Naive thymus-derived CD4-positive, alpha-beta T cell (primary cell): Measurements from ENCODE around the gene NSD2. TPM values are rescaled to one million over a fixed set of nuclear protein-coding genes. Genes with fewer than 3 reads are reported as not detected.
"Not testable (repeated sequence)": the region's sequence is repeated elsewhere in the genome, so short reads cannot be mapped to it uniquely, and the experiment has no call there.

Experiments used
- ATAC-seq: fragments of 150-1000 bp; cut with Tn5 transposase; 2 replicates; pipeline ENCODE4 v1.10.0; 2021; ENCODE audit warnings: mild to moderate bottlenecking, moderate library complexity
- CTCF ChIA-PET: fragments of 350-600 bp; sonication (Branson Sonifier 250); formaldehyde crosslinking; loops from one replicate; lab custom pipeline; 2021; ENCODE audit warnings: antibody characterized with exemption; lab: Charles Lee
- POLR2A ChIA-PET: fragments of 350-600 bp; sonication (Branson Sonifier 250); formaldehyde crosslinking; loops from one replicate; lab custom pipeline; 2021; ENCODE audit warnings: antibody characterized with exemption, inconsistent platforms; lab: Charles Lee
- DNase-seq, 9 donors: peaks; one replicate each; pipeline versions ENCODE4 v3.0.0 to v3.0.0-alpha.2; 2020 to 2022; ENCODE audit warnings: mixed read lengths in 1 of 9
- H3K27ac ChIP-seq: one replicate; pipeline ENCODE4 v1.7.0; 2013; ENCODE audit warnings: mild to moderate bottlenecking, low read depth, low read length, moderate library complexity
- H3K27me3 ChIP-seq, 2 donors: one replicate each; pipeline ENCODE4 v1.7.0; 2013; ENCODE audit warnings: low read length in 2 of 2, mild to moderate bottlenecking in 2 of 2, moderate library complexity in 2 of 2; ENCODE audit not compliant: control insufficient read depth in 2 of 2, insufficient read depth in 2 of 2
- H3K36me3 ChIP-seq, 3 experiments: 1 replicate in 2 of 3; 2 replicates in 1 of 3; pipeline ENCODE4 v1.7.0; 2013; ENCODE audit warnings: low read length in 3 of 3, mild to moderate bottlenecking in 3 of 3, moderate library complexity in 1 of 3; ENCODE audit not compliant: insufficient read depth in 3 of 3, control insufficient read depth in 2 of 3
- H3K4me1 ChIP-seq, 2 donors: one replicate each; pipeline ENCODE4 v1.7.0; 2013; ENCODE audit warnings: low read length in 2 of 2, mild to moderate bottlenecking in 2 of 2, moderate library complexity in 1 of 2; ENCODE audit not compliant: control insufficient read depth in 2 of 2, insufficient read depth in 2 of 2
- H3K4me3 ChIP-seq: 2 replicates; pipeline ENCODE4 v1.7.0; 2013; ENCODE audit warnings: mild to moderate bottlenecking, low read length
- H3K9me3 ChIP-seq, 3 experiments: 1 replicate in 2 of 3; 2 replicates in 1 of 3; pipeline ENCODE4 v1.7.0; 2013; ENCODE audit warnings: low read length in 3 of 3; ENCODE audit not compliant: control insufficient read depth in 2 of 3
- H3K27ac Mint-ChIP-seq, 9 donors: one replicate each; pipeline ENCODE4 v1.8.0; 2020 to 2022; ENCODE audit warnings: mixed read lengths in 9 of 9, mild to moderate bottlenecking in 8 of 9, moderate library complexity in 5 of 9, inconsistent platforms in 2 of 9
- H3K27me3 Mint-ChIP-seq, 5 donors: one replicate each; pipeline ENCODE4 v1.8.0; 2021 to 2022; ENCODE audit warnings: mixed read lengths in 5 of 5, mild to moderate bottlenecking in 1 of 5
- H3K36me3 Mint-ChIP-seq, 5 donors: one replicate each; pipeline ENCODE4 v1.8.0; 2020 to 2022; ENCODE audit warnings: mixed read lengths in 5 of 5, mild to moderate bottlenecking in 3 of 5, inconsistent platforms in 1 of 5
- H3K4me1 Mint-ChIP-seq, 7 donors: one replicate each; pipeline ENCODE4 v1.8.0; 2020 to 2022; ENCODE audit warnings: mixed read lengths in 7 of 7, mild to moderate bottlenecking in 3 of 7, inconsistent platforms in 1 of 7
- H3K4me3 Mint-ChIP-seq, 10 donors: one replicate each; pipeline ENCODE4 v1.8.0; 2020 to 2022; ENCODE audit warnings: mild to moderate bottlenecking in 10 of 10, mixed read lengths in 10 of 10, moderate library complexity in 6 of 10, inconsistent platforms in 2 of 10
- H3K9me3 Mint-ChIP-seq, 11 donors: one replicate each; pipeline ENCODE4 v1.8.0; 2020 to 2022; ENCODE audit warnings: mixed read lengths in 11 of 11, mild to moderate bottlenecking in 4 of 11, inconsistent platforms in 1 of 11, moderate library complexity in 1 of 11
- intact Hi-C, 2 donors: fragments of 100-400 bp; cut with micrococcal nuclease; formaldehyde crosslinking; loops; one replicate each; pipeline ENCODE4 v1.15.1; 2023
- polyA plus RNA-seq, 2 donors: library from polyadenylated mRNA; unstranded; fragments of 300-500 nt; fragmentation: Illumina TruSeq; gene quantifications; one replicate each; pipeline ENCODE4 v1.2.3, GENCODE V29; 2021
- total RNA-seq, 6 experiments: library from RNA in 5 of 6; stranded (reverse) in 5 of 6; gene quantifications; 1 replicate in 5 of 6; 2 replicates in 1 of 6; pipeline ENCODE4 v1.2.3 and lab custom pipeline; 2021 to 2026

Gene NSD2
- total and polyA plus RNA-seq, 7 experiments from 2014 or later: 2.7 to 207 (median 37.3) TPM

- Histone ChIP-seq H3K27ac (no peak overlapping the region), H3K4me3 (no peak overlapping the region), H3K9me3 (no peaks in the 10 kb centered on the region), H3K36me3 (peaks cover 0 to 70% (median 11%) of the 10 kb centered on the region in 3 experiments), H3K4me1 (no peaks in the 10 kb centered on the region), H3K27me3 (no peaks in the 10 kb centered on the region)
- Mint-ChIP-seq H3K36me3 (peaks cover 0 to 20% (median 7%) of the 10 kb centered on the region in 5 donors), H3K27me3 (no peaks in the 10 kb centered on the region), H3K27ac (peak overlapping the region in 1 of 9 donors; percentile 58), H3K9me3 (peaks cover 0 to 3% (median 0%) of the 10 kb centered on the region in 11 donors), H3K4me3 (no peak overlapping the region), H3K4me1 (peaks cover 0 to 9% (median 2%) of the 10 kb centered on the region in 7 donors)
- intact Hi-C loops: no loop called here
- ChIA-PET POLR2A (no interaction called here), CTCF (no interaction called here)
- ATAC-seq (no peak), DNase-seq (no peak)
Observed at GRCh38 chr4:1990676-1991075, 119.5 kb downstream of the NSD2 start.

- no peak overlapping the region for H3K27ac Mint-ChIP-seq
- ChIA-PET POLR2A (interaction anchor here (0.6 kb wide), 1 partner anchor 430 kb away, joined by 3 read pairs; no protein-coding TSS in a partner anchor), CTCF (no interaction called here)
- no peaks in the 10 kb centered on the region for H3K9me3 ChIP-seq
- H3K4me3 Mint-ChIP-seq: no peak overlapping the region
- peaks cover 0 to 24% (median 11%) of the 10 kb centered on the region in 5 donors for H3K36me3 Mint-ChIP-seq
- peaks cover 2 to 13% (median 5%) of the 10 kb centered on the region in 7 donors for H3K4me1 Mint-ChIP-seq
- no peak overlapping the region for H3K27ac ChIP-seq
- no peaks in the 10 kb centered on the region for H3K27me3 Mint-ChIP-seq
- H3K36me3 ChIP-seq: peaks cover 0 to 68% (median 15%) of the 10 kb centered on the region in 3 experiments
- intact Hi-C loops: no loop called here
- H3K27me3 ChIP-seq: no peaks in the 10 kb centered on the region
- DNase-seq: no peak
- peaks cover 0 to 7% (median 0%) of the 10 kb centered on the region in 11 donors for H3K9me3 Mint-ChIP-seq
- no peaks in the 10 kb centered on the region for H3K4me1 ChIP-seq
- no peak for ATAC-seq
- no peak overlapping the region for H3K4me3 ChIP-seq
Observed at GRCh38 chr4:1991087-1991486, 119.9 kb downstream of the NSD2 start.

- POLR2A ChIA-PET: interaction anchor here (0.6 kb wide), 1 partner anchor 429 kb away, joined by 3 read pairs; no protein-coding TSS in a partner anchor
Observed at GRCh38 chr4:1991596-1992434, 120.6 kb downstream of the NSD2 start.

GRCh38 chr4:1992468-1993168 is 121.4 kb downstream of the NSD2 start:
- Mint-ChIP-seq H3K36me3 (peaks cover 0 to 39% (median 27%) of the 10 kb centered on the region in 5 donors), H3K4me1 (peaks cover 2 to 25% (median 13%) of the 10 kb centered on the region in 7 donors), H3K27me3 (no peaks in the 10 kb centered on the region), H3K9me3 (peaks cover 0 to 22% (median 7%) of the 10 kb centered on the region in 11 donors), H3K4me3 (no peak overlapping the region), H3K27ac (no peak overlapping the region)
- intact Hi-C loops: no loop called here
- ATAC-seq: no peak
- H3K36me3 ChIP-seq: peaks cover 0 to 65% (median 10%) of the 10 kb centered on the region in 3 experiments
- no peak for DNase-seq
- H3K4me1 ChIP-seq: no peaks in the 10 kb centered on the region
- H3K4me3 ChIP-seq: no peak overlapping the region
- no peaks in the 10 kb centered on the region for H3K27me3 ChIP-seq
- no peak overlapping the region for H3K27ac ChIP-seq
- ChIA-PET POLR2A (no interaction called here), CTCF (no interaction called here)
- H3K9me3 ChIP-seq: peaks cover 0 to 11% (median 0%) of the 10 kb centered on the region in 3 experiments

More at GRCh38 chr4:1991596-1992434, 120.6 kb downstream of the NSD2 start:
- H3K4me1 ChIP-seq: no peaks in the 10 kb centered on the region
- H3K36me3 ChIP-seq: peaks cover 0 to 68% (median 13%) of the 10 kb centered on the region in 3 experiments
- DNase-seq: no peak
- no peak overlapping the region for H3K4me3 ChIP-seq
- H3K4me1 Mint-ChIP-seq: peaks cover 2 to 20% (median 11%) of the 10 kb centered on the region in 7 donors
- no peaks in the 10 kb centered on the region for H3K27me3 ChIP-seq
- CTCF ChIA-PET: no interaction called here
- H3K27me3 Mint-ChIP-seq: no peaks in the 10 kb centered on the region
- no peak for ATAC-seq
- peaks cover 0 to 14% (median 2%) of the 10 kb centered on the region in 11 donors for H3K9me3 Mint-ChIP-seq
- intact Hi-C loops: no loop called here
- no peak overlapping the region for H3K4me3 Mint-ChIP-seq
- H3K27ac ChIP-seq: no peak overlapping the region
- peaks cover 0 to 31% (median 18%) of the 10 kb centered on the region in 5 donors for H3K36me3 Mint-ChIP-seq
- H3K9me3 ChIP-seq: peaks cover 0 to 3% (median 0%) of the 10 kb centered on the region in 3 experiments
- H3K27ac Mint-ChIP-seq: no peak overlapping the region

DNA sequence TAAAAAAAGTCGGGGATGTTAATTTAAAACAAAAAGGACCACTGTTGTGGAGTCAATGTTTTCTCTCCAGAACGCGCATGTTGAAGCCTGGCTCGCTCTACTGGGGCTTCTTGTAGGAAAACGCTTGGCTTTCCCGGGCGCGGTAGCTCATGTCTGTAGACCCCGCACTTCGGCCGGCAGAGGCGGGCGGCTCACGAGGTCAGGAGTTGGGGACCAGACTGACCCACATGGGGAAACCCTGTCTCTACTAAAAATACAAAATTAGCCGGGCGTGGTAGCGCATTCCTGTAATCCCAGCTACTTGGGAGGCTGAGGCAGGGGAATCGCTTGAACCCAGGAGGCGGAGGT is 122.0 kb downstream of the NSD2 start:
- Histone ChIP-seq H3K9me3 (peaks cover 0 to 15% (median 0%) of the 10 kb centered on the region in 3 experiments), H3K27me3 (no peaks in the 10 kb centered on the region), H3K36me3 (peaks cover 0 to 60% (median 10%) of the 10 kb centered on the region in 3 experiments), H3K27ac (no peak overlapping the region), H3K4me1 (no peaks in the 10 kb centered on the region), H3K4me3 (no peak overlapping the region)
- H3K9me3 Mint-ChIP-seq: peaks cover 4 to 28% (median 8%) of the 10 kb centered on the region in 11 donors
- H3K27me3 Mint-ChIP-seq: no peaks in the 10 kb centered on the region
- no peak overlapping the region for H3K4me3 Mint-ChIP-seq
- H3K27ac Mint-ChIP-seq: no peak overlapping the region
- DNase-seq (no peak), ATAC-seq (no peak)
- H3K36me3 Mint-ChIP-seq: peaks cover 5 to 44% (median 32%) of the 10 kb centered on the region in 5 donors
- H3K4me1 Mint-ChIP-seq: peaks cover 2 to 29% (median 19%) of the 10 kb centered on the region in 7 donors
- POLR2A ChIA-PET: no interaction called here
- CTCF ChIA-PET: no interaction called here
- intact Hi-C loops: no loop called here

GRCh38 chr4:1993718-1994516 is 122.7 kb downstream of the NSD2 start:
- H3K4me3 ChIP-seq, H3K27me3 Mint-ChIP-seq, ATAC-seq, CTCF ChIA-PET, DNase-seq, H3K4me3 Mint-ChIP-seq, intact Hi-C loops, H3K4me1 ChIP-seq, H3K27ac ChIP-seq, H3K27me3 ChIP-seq: not testable (repeated sequence)
- peak overlapping the region in 2 of 9 donors; percentile 36 to 43 for H3K27ac Mint-ChIP-seq
- peaks cover 2 to 36% (median 26%) of the 10 kb centered on the region in 7 donors for H3K4me1 Mint-ChIP-seq
- peaks cover 13 to 52% (median 40%) of the 10 kb centered on the region in 5 donors for H3K36me3 Mint-ChIP-seq
- peaks cover 0 to 52% (median 10%) of the 10 kb centered on the region in 3 experiments for H3K36me3 ChIP-seq
- POLR2A ChIA-PET: interaction anchor here (0.5 kb wide), 1 partner anchor 242 kb away, joined by 3 read pairs; no protein-coding TSS in a partner anchor
- H3K9me3 Mint-ChIP-seq: peaks cover 8 to 35% (median 13%) of the 10 kb centered on the region in 11 donors
- peaks cover 0 to 15% (median 0%) of the 10 kb centered on the region in 3 experiments for H3K9me3 ChIP-seq
